ENCODE measurements around the gene DENND1C. TPM values are rescaled to one million over a fixed set of nuclear protein-coding genes. Genes with fewer than 3 reads are reported as not detected.
A peak's percentile ranks its signal among the peaks of the same experiment; 100 is the strongest.

Gene DENND1C
- polyA plus RNA-seq, 2 of the 4 experiments (the other 2 are of a cell fraction), result 0.30 to 0.32 TPM

DNA sequence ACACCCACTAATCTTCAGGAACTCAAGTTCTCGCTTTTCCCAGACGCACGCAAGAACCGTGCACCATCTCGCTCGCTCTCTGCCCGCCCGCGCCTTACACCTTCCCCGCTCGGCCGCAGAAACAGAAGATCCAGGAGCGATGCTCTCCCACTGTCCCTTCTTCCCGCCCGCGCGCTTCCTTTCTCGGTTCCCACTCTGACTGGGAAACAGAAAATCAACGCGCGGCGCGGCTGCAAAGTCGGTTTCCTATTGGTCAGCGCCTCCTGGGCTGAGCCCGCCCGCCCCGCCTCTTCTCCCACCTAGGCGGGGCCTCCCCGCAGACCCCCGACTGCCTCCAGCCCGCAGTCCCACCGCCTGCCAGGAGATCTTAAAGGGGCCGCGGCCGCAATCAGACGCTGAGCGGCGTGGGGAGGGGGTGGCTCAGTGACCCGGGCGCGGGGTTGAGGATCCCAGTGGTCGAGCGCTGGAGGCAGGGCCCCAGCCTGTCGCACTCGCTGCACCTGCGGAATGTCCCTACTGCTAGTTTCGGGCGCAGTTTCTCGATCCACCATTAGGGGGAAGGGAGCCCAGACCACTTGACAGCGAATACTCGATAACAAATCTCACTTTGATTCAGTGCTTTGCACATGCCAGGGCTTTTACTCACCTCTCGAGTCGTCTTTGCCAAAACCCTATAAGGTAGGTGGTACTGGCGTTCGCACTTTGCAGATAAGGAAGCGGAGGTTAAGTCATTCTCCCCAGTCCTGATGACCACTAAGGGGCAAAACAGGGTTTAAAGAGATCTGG lies 21.3 kb downstream of the DENND1C start:
- peak overlapping the region; percentile 87 for H3K4me2 ChIP-seq
- H3K27ac ChIP-seq, result peak overlapping the region; percentile 79 to 91
- under 1% methylated on average over 22 of the region's 57 CpGs for WGBS (ENCODE audit: missing lambda C conversion rate)
- TF ChIP-seq, protein P1, sequence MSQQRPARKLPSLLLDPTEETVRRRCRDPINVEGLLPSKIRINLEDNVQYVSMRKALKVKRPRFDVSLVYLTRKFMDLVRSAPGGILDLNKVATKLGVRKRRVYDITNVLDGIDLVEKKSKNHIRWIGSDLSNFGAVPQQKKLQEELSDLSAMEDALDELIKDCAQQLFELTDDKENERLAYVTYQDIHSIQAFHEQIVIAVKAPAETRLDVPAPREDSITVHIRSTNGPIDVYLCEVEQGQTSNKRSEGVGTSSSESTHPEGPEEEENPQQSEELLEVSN (IDR thresholded peaks at IDR 0.05; ENCODE audit: borderline replicate concordance, low read depth), result 0 out of 2 replicates have a peak, but pooled peaks have one; percentile 16
- TF ChIP-seq HOXA7 (CRISPR knock-in tag; IDR thresholded peaks at IDR 0.05) (no peak), JUN (IDR thresholded peaks at IDR 0.05) (0 out of 5 replicates have a peak, but pooled peaks of 1 of the 2 experiments have one; percentile 17), RNF2 (IDR thresholded peaks at IDR 0.05; ENCODE audit: borderline replicate concordance, low read depth) (no peak), FOSB (CRISPR knock-in tag; IDR thresholded peaks at IDR 0.05) (no peak), TFCP2L1 (CRISPR knock-in tag; IDR thresholded peaks at IDR 0.05) (no peak)
- TF ChIP-seq, protein P2, sequence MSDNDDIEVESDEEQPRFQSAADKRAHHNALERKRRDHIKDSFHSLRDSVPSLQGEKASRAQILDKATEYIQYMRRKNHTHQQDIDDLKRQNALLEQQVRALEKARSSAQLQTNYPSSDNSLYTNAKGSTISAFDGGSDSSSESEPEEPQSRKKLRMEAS (IDR thresholded peaks at IDR 0.05), result peak; percentile 63
- ATAC-seq (peak; percentile 79 to 91), DNase-seq (ENCODE audit: low read depth in 1 of 2, low spot score in 1 of 2) (peak; percentile 79 to 97), FAIRE-seq (no peak)
- H3K9me3 ChIP-seq, result no peaks in the 10 kb centered on the region
- peaks cover 15% of the 10 kb centered on the region for H3K4me1 ChIP-seq
- ChIA-PET CTCF (interaction anchor here (1.1 kb wide), 1 partner anchor 62 kb away, joined by 4 read pairs; no protein-coding TSS in a partner anchor), POLR2A (no interaction called here)
- H3K4me3 ChIP-seq, result peak overlapping the region; percentile 83

DNA sequence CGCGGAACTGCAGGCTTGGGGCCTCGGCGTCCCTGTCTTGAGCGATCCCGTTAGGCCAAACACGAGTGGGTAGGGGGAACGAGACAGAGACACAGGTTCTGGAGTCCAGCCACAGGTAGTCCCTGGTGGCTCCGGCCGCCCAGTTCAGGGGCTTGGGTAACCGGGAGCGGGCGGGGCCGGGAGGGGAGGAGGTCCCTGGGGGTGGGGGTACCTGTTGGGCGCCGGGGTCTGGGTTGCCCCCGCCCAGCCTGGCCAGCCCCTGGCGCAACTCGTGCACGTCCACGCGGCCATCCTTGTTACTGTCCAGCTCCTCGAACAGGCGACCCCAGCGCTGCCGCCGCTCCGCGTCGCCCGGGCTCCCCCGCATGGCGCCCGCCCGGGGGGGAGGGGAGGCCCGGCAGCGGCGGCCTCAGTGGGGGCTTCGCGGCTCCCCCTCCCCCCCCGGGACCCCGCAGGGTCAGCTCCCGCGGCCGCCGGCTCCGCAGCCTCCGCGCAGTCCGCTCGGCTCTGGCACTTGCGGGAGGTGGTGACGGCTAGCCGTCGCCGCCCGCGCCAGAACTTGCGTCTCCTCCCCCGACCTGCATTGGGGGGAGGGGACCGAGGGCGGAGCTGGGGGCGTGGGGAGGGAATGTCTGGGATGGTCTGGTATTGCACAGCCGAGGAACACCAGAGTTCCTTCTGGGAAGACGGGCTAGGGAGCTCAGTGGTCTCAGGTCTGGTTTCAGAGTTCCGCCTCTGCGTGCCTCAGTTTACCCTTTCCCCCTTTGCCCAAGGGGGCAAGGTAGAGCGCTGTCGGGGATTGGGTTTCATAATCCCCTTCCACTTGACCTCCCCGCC lies 22.1 kb downstream of the DENND1C start, which contains the start of gene SLC25A23:
TSS of gene SLC25A23 (minus strand) at position 531 of the 837 bp plus-strand sequence. CDS start at position 367, 164 bp downstream.
- no peak for FAIRE-seq
- no peak for TF ChIP-seq HOXA7 (CRISPR knock-in tag; IDR thresholded peaks at IDR 0.05)
- TF ChIP-seq, protein P1 (IDR thresholded peaks at IDR 0.05; ENCODE audit: borderline replicate concordance, low read depth), result no peak
- TF ChIP-seq EHF (CRISPR knock-in tag; IDR thresholded peaks at IDR 0.05), result no peak
- TF ChIP-seq POLR2A (IDR thresholded peaks at IDR 0.05; ENCODE audit: low read length), result no peak
- TF ChIP-seq HEYL (CRISPR knock-in tag; IDR thresholded peaks at IDR 0.05), result no peak
- no peak for TF ChIP-seq ZNF302 (CRISPR knock-in tag; IDR thresholded peaks at IDR 0.05)
- no peak for TF ChIP-seq GATA3 (IDR thresholded peaks at IDR 0.05; ENCODE audit: borderline replicate concordance)
- TF ChIP-seq POLR2AphosphoS2 (conservative IDR thresholded peaks at IDR 0.05; ENCODE audit: low read length), result no peak
- no peak for TF ChIP-seq RCOR1 (IDR thresholded peaks at IDR 0.05; ENCODE audit: low read depth, low read length)
- no peak for TF ChIP-seq PHF8 (IDR thresholded peaks at IDR 0.05; ENCODE audit: borderline replicate concordance, low read depth)
- TF ChIP-seq RAD21 (conservative IDR thresholded peaks at IDR 0.05 in 1 of 2, IDR thresholded peaks at IDR 0.05 in 1 of 2), result no peak
- no peak for TF ChIP-seq CEBPB (IDR thresholded peaks at IDR 0.05)
- no peak for TF ChIP-seq HOXB13 (CRISPR knock-in tag; IDR thresholded peaks at IDR 0.05; ENCODE audit: low read depth)
- TF ChIP-seq, protein P3, sequence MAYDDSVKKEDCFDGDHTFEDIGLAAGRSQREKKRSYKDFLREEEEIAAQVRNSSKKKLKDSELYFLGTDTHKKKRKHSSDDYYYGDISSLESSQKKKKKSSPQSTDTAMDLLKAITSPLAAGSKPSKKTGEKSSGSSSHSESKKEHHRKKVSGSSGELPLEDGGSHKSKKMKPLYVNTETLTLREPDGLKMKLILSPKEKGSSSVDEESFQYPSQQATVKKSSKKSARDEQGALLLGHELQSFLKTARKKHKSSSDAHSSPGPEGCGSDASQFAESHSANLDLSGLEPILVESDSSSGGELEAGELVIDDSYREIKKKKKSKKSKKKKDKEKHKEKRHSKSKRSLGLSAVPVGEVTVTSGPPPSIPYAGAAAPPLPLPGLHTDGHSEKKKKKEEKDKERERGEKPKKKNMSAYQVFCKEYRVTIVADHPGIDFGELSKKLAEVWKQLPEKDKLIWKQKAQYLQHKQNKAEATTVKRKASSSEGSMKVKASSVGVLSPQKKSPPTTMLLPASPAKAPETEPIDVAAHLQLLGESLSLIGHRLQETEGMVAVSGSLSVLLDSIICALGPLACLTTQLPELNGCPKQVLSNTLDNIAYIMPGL (CRISPR knock-in tag; IDR thresholded peaks at IDR 0.05; ENCODE audit: borderline replicate concordance), result no peak
- TF ChIP-seq TP53 (CRISPR knock-in tag; IDR thresholded peaks at IDR 0.05), result no peak
- no peak for TF ChIP-seq HOXB5 (CRISPR knock-in tag; IDR thresholded peaks at IDR 0.05)
- no peak for TF ChIP-seq JUNB (IDR thresholded peaks at IDR 0.05)
- ChIA-PET POLR2A (interaction anchor here (0.9 kb wide), 1 partner anchor 67 kb away, joined by 3 read pairs; the partner anchor contains the start of gene GTF2F1), CTCF (interaction anchor here (0.8 to 1.1 kb wide), 2 partner anchors 24 to 61 kb away, joined by 3 to 4 read pairs; no protein-coding TSS in a partner anchor)
- Histone ChIP-seq H3K9me3 (no peaks in the 10 kb centered on the region; the same call in 2 of the 3 replicates), H3K4me1 (peaks cover 10% of the 10 kb centered on the region), H3K27ac (peak within 1 kb of the TSS; percentile 79 to 91), H3K4me2 (peak within 1 kb of the TSS; percentile 87), H3K4me3 (peak within 1 kb of the TSS; percentile 83)
- peak; percentile 66 to 76 for DNase-seq (ENCODE audit: low read depth in 1 of 2, low spot score in 1 of 2)
- peak; percentile 80 for ATAC-seq
- WGBS (ENCODE audit: missing lambda C conversion rate), result 2% methylated on average over 5 of the region's 70 CpGs

Data from A549 (cell line).